ENCODE measurements around the gene SPATS2L. TPM values are rescaled to one million over a fixed set of nuclear protein-coding genes. Genes with fewer than 3 reads are reported as not detected.

Gene SPATS2L
- total and polyA plus RNA-seq, 8 donors = 36.8 to 245 (median 80.7) TPM

DNA sequence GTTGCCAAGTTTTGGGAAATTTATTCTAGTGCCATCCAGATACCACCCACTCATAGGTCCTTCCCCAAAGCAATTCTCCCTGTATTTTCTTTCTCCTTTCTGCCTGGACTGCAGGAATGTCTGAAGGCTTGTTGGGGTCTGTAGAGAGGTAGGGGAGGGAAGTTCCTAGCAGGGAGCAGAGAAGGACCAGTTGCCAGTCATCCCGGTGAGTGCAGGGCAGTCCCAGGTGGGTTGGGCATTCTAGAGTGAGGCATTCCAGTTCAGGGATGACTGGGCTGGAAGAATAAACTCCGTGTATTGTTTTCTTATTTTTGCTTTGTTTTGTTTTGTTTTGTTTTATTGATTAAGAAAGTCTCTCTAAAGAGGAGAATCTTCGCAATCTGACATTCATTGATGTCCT is 58.1 kb downstream of the SPATS2L start:
- Histone ChIP-seq H3K9me3 (no peaks in the 10 kb centered on the region), H3K27ac (no peak overlapping the region), H3K27me3 (no peaks in the 10 kb centered on the region), H3K4me3 (no peak overlapping the region), H3K4me1 (peaks cover 0 to 20% (median 3%) of the 10 kb centered on the region in 4 donors), H3K36me3 (no peaks in the 10 kb centered on the region)
- no peak for TF ChIP-seq EP300 (IDR thresholded peaks at IDR 0.05)
- TF ChIP-seq, protein P1, sequence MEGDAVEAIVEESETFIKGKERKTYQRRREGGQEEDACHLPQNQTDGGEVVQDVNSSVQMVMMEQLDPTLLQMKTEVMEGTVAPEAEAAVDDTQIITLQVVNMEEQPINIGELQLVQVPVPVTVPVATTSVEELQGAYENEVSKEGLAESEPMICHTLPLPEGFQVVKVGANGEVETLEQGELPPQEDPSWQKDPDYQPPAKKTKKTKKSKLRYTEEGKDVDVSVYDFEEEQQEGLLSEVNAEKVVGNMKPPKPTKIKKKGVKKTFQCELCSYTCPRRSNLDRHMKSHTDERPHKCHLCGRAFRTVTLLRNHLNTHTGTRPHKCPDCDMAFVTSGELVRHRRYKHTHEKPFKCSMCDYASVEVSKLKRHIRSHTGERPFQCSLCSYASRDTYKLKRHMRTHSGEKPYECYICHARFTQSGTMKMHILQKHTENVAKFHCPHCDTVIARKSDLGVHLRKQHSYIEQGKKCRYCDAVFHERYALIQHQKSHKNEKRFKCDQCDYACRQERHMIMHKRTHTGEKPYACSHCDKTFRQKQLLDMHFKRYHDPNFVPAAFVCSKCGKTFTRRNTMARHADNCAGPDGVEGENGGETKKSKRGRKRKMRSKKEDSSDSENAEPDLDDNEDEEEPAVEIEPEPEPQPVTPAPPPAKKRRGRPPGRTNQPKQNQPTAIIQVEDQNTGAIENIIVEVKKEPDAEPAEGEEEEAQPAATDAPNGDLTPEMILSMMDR (IDR thresholded peaks at IDR 0.05) = no peak
- TF ChIP-seq POLR2A (IDR thresholded peaks at IDR 0.05) = no peak
- no peak for TF ChIP-seq POLR2AphosphoS5 (IDR thresholded peaks at IDR 0.05)
- WGBS, 5 donors = 78 to 84% (median 81%) methylated on average over 3 of the region's 3 CpGs
- intact Hi-C loops (cut with DNase I; ENCODE audit: low total_unique reads) = no loop called here
- DNase-seq = no peak

DNA sequence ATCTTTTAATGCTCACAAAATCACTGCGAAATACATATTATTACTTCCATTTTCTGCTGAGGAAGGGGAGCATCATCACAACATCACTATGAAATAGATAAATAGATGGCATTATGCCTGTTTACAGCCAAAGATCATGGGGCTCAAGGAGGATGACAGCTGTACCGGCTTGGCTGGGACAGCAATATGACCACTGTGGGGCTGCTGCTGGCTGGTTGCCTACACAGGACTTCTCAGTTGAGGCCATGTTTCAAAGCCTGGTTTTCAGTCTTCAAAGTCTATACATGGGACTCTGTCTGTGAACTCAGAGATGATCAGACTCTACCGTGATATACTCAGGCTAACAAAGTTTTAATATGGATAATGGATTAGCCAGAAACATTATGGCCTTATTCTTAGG is 58.7 kb downstream of the SPATS2L start:
- Histone ChIP-seq H3K4me1 (peaks cover 0 to 23% (median 3%) of the 10 kb centered on the region in 4 donors), H3K27ac (no peak overlapping the region), H3K36me3 (no peaks in the 10 kb centered on the region), H3K9me3 (no peaks in the 10 kb centered on the region), H3K4me3 (no peak overlapping the region), H3K27me3 (no peaks in the 10 kb centered on the region)
- no peak for DNase-seq
- WGBS, 5 donors = 59 to 87% (median 77%) methylated on average over 3 of the region's 3 CpGs
- TF ChIP-seq POLR2A (IDR thresholded peaks at IDR 0.05) = no peak
- TF ChIP-seq, protein P1 (IDR thresholded peaks at IDR 0.05) = no peak
- no peak for TF ChIP-seq EP300 (IDR thresholded peaks at IDR 0.05)
- TF ChIP-seq POLR2AphosphoS5 (IDR thresholded peaks at IDR 0.05) = no peak
- intact Hi-C loops (cut with DNase I; ENCODE audit: low total_unique reads) = no loop called here

DNA sequence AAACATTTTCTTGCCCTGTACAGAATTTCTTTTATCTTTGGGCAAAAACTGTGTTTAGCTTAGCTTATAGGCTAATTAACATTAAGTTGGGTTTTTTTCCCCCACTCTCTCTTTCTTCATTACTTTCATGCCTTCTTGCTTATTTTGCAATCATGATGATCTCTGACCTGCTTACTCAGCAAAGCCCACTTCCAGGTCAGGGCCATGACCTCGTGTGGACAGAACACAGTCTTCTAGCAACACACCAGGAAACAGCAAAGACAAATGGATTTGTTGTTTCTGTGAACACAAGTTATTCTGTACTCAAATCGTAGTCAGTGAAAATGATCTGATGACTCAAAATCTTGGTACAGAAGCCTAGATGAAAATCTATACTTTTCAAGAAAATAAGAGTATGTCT is 60.7 kb downstream of the SPATS2L start:
- Histone ChIP-seq H3K9me3 (no peaks in the 10 kb centered on the region), H3K27ac (no peak overlapping the region), H3K36me3 (no peaks in the 10 kb centered on the region), H3K4me1 (peaks cover 0 to 30% (median 3%) of the 10 kb centered on the region in 4 donors), H3K4me3 (no peak overlapping the region), H3K27me3 (no peaks in the 10 kb centered on the region)
- 37 to 45% (median 40%) methylated on average over 2 of the region's 2 CpGs for WGBS, 5 donors
- intact Hi-C loops (cut with DNase I; ENCODE audit: low total_unique reads) = no loop called here
- peak in 1 of 2 donors; percentile 36 for DNase-seq
- TF ChIP-seq EP300 (IDR thresholded peaks at IDR 0.05) = no peak
- TF ChIP-seq POLR2AphosphoS5 (IDR thresholded peaks at IDR 0.05) = peak in 1 of 3 donors; percentile 48

DNA sequence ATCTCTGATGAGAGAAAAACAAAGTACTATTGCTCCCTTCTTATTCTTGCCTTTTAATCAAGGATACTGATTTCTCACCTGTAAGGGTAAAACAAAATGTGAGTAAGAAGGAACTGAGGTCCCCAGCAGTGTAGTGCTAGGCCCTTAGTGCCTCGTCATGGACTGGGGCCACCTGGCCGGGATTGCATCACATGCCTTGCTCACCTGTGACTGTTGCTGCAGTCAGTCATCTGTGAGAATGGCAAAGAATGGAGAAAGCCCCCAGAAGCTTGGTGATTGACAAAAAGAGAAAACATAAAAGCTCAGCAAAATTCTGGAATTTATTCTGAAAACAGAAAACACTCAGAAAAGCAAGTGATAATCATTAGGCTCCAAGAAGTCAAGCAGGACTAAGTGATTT is 63.4 kb downstream of the SPATS2L start:
- TF ChIP-seq, protein P1 (IDR thresholded peaks at IDR 0.05) = no peak
- TF ChIP-seq EP300 (IDR thresholded peaks at IDR 0.05) (no peak), POLR2A (IDR thresholded peaks at IDR 0.05) (no peak), POLR2AphosphoS5 (IDR thresholded peaks at IDR 0.05) (no peak)
- Histone ChIP-seq H3K4me1 (peaks cover 0 to 37% (median 17%) of the 10 kb centered on the region in 4 donors), H3K27me3 (no peaks in the 10 kb centered on the region), H3K27ac (no peak overlapping the region), H3K9me3 (no peaks in the 10 kb centered on the region), H3K4me3 (no peak overlapping the region), H3K36me3 (no peaks in the 10 kb centered on the region)
- DNase-seq = no peak
- 44 to 66% (median 44%) methylated on average over 2 of the region's 2 CpGs for WGBS, 5 donors
- intact Hi-C loops (cut with DNase I; ENCODE audit: low total_unique reads) = no loop called here

DNA sequence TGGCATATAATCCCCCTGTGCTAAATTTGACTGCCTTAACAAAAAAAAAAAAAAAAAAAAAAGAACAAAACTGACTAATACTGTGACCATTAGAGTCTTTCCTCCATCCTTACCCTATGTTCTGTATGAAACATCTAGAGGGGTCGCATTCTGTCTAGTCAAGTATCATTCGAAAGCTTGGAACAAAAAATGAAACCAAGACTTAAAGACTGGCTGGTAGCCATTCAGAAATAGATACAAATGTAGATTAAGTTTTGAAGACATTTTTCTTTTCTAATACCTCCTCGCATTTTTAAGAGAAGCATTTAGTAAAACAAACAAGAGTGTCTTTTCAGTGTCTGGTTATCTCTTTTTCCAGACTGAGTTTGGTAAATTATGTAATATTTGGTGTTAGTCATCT is 66.7 kb downstream of the SPATS2L start:
- H3K9me3 ChIP-seq = no peaks in the 10 kb centered on the region
- no peak overlapping the region for H3K4me3 ChIP-seq
- H3K27me3 ChIP-seq = no peaks in the 10 kb centered on the region
- DNase-seq = no peak
- H3K4me1 ChIP-seq = peaks cover 17 to 59% (median 40%) of the 10 kb centered on the region in 4 donors
- intact Hi-C loops (cut with DNase I; ENCODE audit: low total_unique reads) = no loop called here
- H3K27ac ChIP-seq = peak overlapping the region in 3 of 5 donors; percentile 70 to 91 (median 86)
- no peaks in the 10 kb centered on the region for H3K36me3 ChIP-seq
- TF ChIP-seq EP300 (IDR thresholded peaks at IDR 0.05) = no peak
- TF ChIP-seq, protein P1 (IDR thresholded peaks at IDR 0.05) = no peak
- no peak for TF ChIP-seq POLR2A (IDR thresholded peaks at IDR 0.05)
- no peak for TF ChIP-seq POLR2AphosphoS5 (IDR thresholded peaks at IDR 0.05)
- WGBS, 5 donors = 65 to 74% (median 71%) methylated on average over 3 of the region's 3 CpGs
